Brain microvascular endothelial cell (primary cell): ENCODE measurements around the gene GNE.

Experiments
- DNase-seq: peaks from one replicate; pipeline ENCODE4 v3.0.0-alpha.2; 2020
- H3K27ac ChIP-seq: fragments of 250-450 bp; sonication (Bioruptor Pico); 2 replicates; pipeline ENCODE4 v1.5.1; 2020; ENCODE audit warnings: mild to moderate bottlenecking, moderate library complexity
- H3K27me3 ChIP-seq: fragments of 250-450 bp; sonication (Bioruptor Pico); replicated peaks from 2 replicates; pipeline ENCODE4 v1.5.1; 2020; ENCODE audit warnings: mild to moderate bottlenecking
- H3K36me3 ChIP-seq: fragments of 250-450 bp; sonication (Bioruptor Pico); replicated peaks from 2 replicates; pipeline ENCODE4 v1.5.1; 2020; ENCODE audit warnings: mild to moderate bottlenecking
- H3K4me3 ChIP-seq: 2 replicates; pipeline ENCODE4 v1.5.1; 2011; ENCODE audit warnings: low read depth, mild to moderate bottlenecking, control low read depth, low read length, moderate library complexity
- CTCF ChIP-seq: IDR thresholded peaks from 2 replicates; pipeline ENCODE4 v1.5.1; 2011; ENCODE audit warnings: low read depth, mild to moderate bottlenecking, moderate library complexity, low read length, control low read depth, inconsistent platforms; ENCODE audit errors: missing control alignments
- in situ Hi-C: cut with HindIII; loops from 2 replicates; pipeline ENCODE4 v1.10.0; 2017; ENCODE audit warnings: low sequenced_read_pairs, low pct_ligation_motif_present

GNE gene

GRCh38 chr9:36218011-36218410 is 40.2 kb downstream of the GNE start:
- in situ Hi-C loops, result no loop called here
- TF ChIP-seq CTCF, result no peak
- H3K27ac ChIP-seq, result no peak overlapping the region
- H3K4me3 ChIP-seq, result no peak overlapping the region
- no peaks in the 10 kb centered on the region for H3K27me3 ChIP-seq
- no peak for DNase-seq
- H3K36me3 ChIP-seq, result peaks cover 68% of the 10 kb centered on the region

GRCh38 chr9:36217256-36217968 is 40.8 kb downstream of the GNE start:
- DNase-seq, result no peak
- Histone ChIP-seq H3K36me3 (peaks cover 67% of the 10 kb centered on the region), H3K4me3 (no peak overlapping the region), H3K27ac (no peak overlapping the region), H3K27me3 (no peaks in the 10 kb centered on the region)
- TF ChIP-seq CTCF, result no peak
- in situ Hi-C loops, result no loop called here

GRCh38 chr9:36214571-36214970 is 43.7 kb downstream of the GNE start:
- DNase-seq, result peak; percentile 29
- in situ Hi-C loops, result no loop called here
- Histone ChIP-seq H3K4me3 (no peak overlapping the region), H3K27me3 (no peaks in the 10 kb centered on the region), H3K27ac (no peak overlapping the region), H3K36me3 (peaks cover 72% of the 10 kb centered on the region)
- no peak for TF ChIP-seq CTCF

- no peaks in the 10 kb centered on the region for H3K27me3 ChIP-seq
- H3K36me3 ChIP-seq, result peaks cover 72% of the 10 kb centered on the region
- no peak overlapping the region for H3K27ac ChIP-seq
- no peak overlapping the region for H3K4me3 ChIP-seq
- in situ Hi-C loops, result no loop called here
- no peak for TF ChIP-seq CTCF
- no peak for DNase-seq
Observed at GRCh38 chr9:36213989-36214388, 44.3 kb downstream of the GNE start.

- in situ Hi-C loops, result no loop called here
- no peak for DNase-seq
- no peak overlapping the region for H3K27ac ChIP-seq
- H3K4me3 ChIP-seq, result no peak overlapping the region
- no peak for TF ChIP-seq CTCF
- no peaks in the 10 kb centered on the region for H3K27me3 ChIP-seq
- peaks cover 72% of the 10 kb centered on the region for H3K36me3 ChIP-seq
Observed at GRCh38 chr9:36213387-36213786, 44.9 kb downstream of the GNE start.

GRCh38 chr9:36211510-36211909 is 46.7 kb downstream of the GNE start:
- Histone ChIP-seq H3K36me3 (peaks cover 74% of the 10 kb centered on the region), H3K27ac (no peak overlapping the region), H3K4me3 (no peak overlapping the region), H3K27me3 (no peaks in the 10 kb centered on the region)
- in situ Hi-C loops, result no loop called here
- no peak for DNase-seq
- TF ChIP-seq CTCF, result no peak
